SK-N-SH treated with all-trans-retinoic acid at 6 μM for 48 hours (cell line): ENCODE data around the gene HSPB7.
"Not testable (repeated sequence)": the region's sequence is repeated elsewhere in the genome, so short reads cannot be mapped to it uniquely, and the experiment has no call there.

ENCODE experiments used
- BACH2 ChIP-seq: fragments of 250-450 bp; sonication (Bioruptor Pico); IDR thresholded peaks from 2 replicates; pipeline ENCODE4 v1.9.0; 2021; ENCODE audit warnings: mild to moderate bottlenecking, borderline replicate concordance
- CREB5 ChIP-seq: fragments of 250-450 bp; sonication (Bioruptor Pico); IDR thresholded peaks from 2 replicates; pipeline ENCODE4 v1.5.1; 2020; ENCODE audit warnings: low read depth, mild to moderate bottlenecking, moderate library complexity
- ESRRG ChIP-seq: fragments of 250-450 bp; sonication (Bioruptor Pico); IDR thresholded peaks from 2 replicates; pipeline ENCODE4 v1.6.1; 2021; ENCODE audit warnings: mild to moderate bottlenecking
- OSR1 ChIP-seq: fragments of 250-450 bp; sonication (Bioruptor Pico); IDR thresholded peaks from 2 replicates; pipeline ENCODE4 v1.8.0; 2022; ENCODE audit warnings: moderate library complexity, mild to moderate bottlenecking, inconsistent platforms
- PATZ1 ChIP-seq: fragments of 250-450 bp; sonication (Bioruptor Pico); IDR thresholded peaks from 2 replicates; pipeline ENCODE4 v1.8.0; 2020; ENCODE audit warnings: mild to moderate bottlenecking, moderate library complexity, borderline replicate concordance
- SNAI2 ChIP-seq: fragments of 250-450 bp; sonication (Bioruptor Pico); IDR thresholded peaks from 2 replicates; pipeline ENCODE4 v1.5.0; 2020; ENCODE audit warnings: mild to moderate bottlenecking, moderate library complexity
- ZFP3 ChIP-seq: fragments of 250-450 bp; sonication (Bioruptor Pico); IDR thresholded peaks from 2 replicates; pipeline ENCODE4 v1.5.0; 2020; ENCODE audit warnings: mild to moderate bottlenecking, moderate library complexity

- not testable (repeated sequence) for TF ChIP-seq SNAI2 (CRISPR knock-in tag); CREB5; PATZ1 (CRISPR knock-in tag); ZFP3 (CRISPR knock-in tag); OSR1 (CRISPR knock-in tag); ESRRG (CRISPR knock-in tag); BACH2 (CRISPR knock-in tag)
Observed at GRCh38 chr1:16062687-16063075, 44.8 kb upstream of the HSPB7 start.
